ENCODE data around the gene TSPO2.
A peak's percentile ranks its signal among the peaks of the same experiment; 100 is the strongest.

The TSPO2 gene

GRCh38 chr6:41053041-41053440 lies 10.8 kb downstream of the TSPO2 start, which contains the start of gene APOBEC2:
APOBEC2 (plus strand) TSS chr6:41053202; CDS start chr6:41053348, 146 bp downstream.
- no peak for FAIRE-seq

GRCh38 chr6:41054511-41054910 lies 12.2 kb downstream of the TSPO2 start:
- FAIRE-seq: no peak

GRCh38 chr6:41055149-41055548 lies 12.9 kb downstream of the TSPO2 start:
- FAIRE-seq: no peak

- FAIRE-seq: no peak
Measured at GRCh38 chr6:41056768-41057490, 14.7 kb downstream of the TSPO2 start.

GRCh38 chr6:41058783-41059181 lies 16.5 kb downstream of the TSPO2 start:
- FAIRE-seq: no peak

- FAIRE-seq: no peak
Measured at GRCh38 chr6:41059556-41059955, 17.3 kb downstream of the TSPO2 start.

- FAIRE-seq: no peak
Measured at GRCh38 chr6:41061196-41061726, 19.0 kb downstream of the TSPO2 start.

- FAIRE-seq: no peak
Measured at GRCh38 chr6:41062056-41062455, 19.8 kb downstream of the TSPO2 start.

- FAIRE-seq: no peak
Measured at GRCh38 chr6:41063884-41064285, 21.6 kb downstream of the TSPO2 start.

GRCh38 chr6:41064841-41065240 lies 22.6 kb downstream of the TSPO2 start:
- no peak for FAIRE-seq

GRCh38 chr6:41065550-41066026 lies 23.3 kb downstream of the TSPO2 start:
- FAIRE-seq: no peak

GRCh38 chr6:41066867-41067304 lies 24.6 kb downstream of the TSPO2 start:
- FAIRE-seq: peak; percentile 72

GRCh38 chr6:41071501-41071922 lies 29.2 kb downstream of the TSPO2 start:
- FAIRE-seq: peak; percentile 21

- FAIRE-seq: no peak
Measured at GRCh38 chr6:41071923-41072835, 29.9 kb downstream of the TSPO2 start, which contains the start of gene OARD1. OARD1 (minus strand) TSS chr6:41072356; CDS start chr6:41071634, 722 bp downstream.

GRCh38 chr6:41072836-41073202 lies 30.6 kb downstream of the TSPO2 start, which contains the start of gene NFYA:
NFYA (plus strand) TSS chr6:41072974; CDS start chr6:41079090, 6,116 bp downstream.
- FAIRE-seq: peak; percentile 99

GRCh38 chr6:41073203-41073967 lies 31.1 kb downstream of the TSPO2 start:
- peak; percentile 56 for FAIRE-seq

GRCh38 chr6:41073968-41074691 lies 31.9 kb downstream of the TSPO2 start:
- FAIRE-seq: no peak

GRCh38 chr6:41074692-41075436 lies 32.6 kb downstream of the TSPO2 start:
- FAIRE-seq: no peak

GRCh38 chr6:41075651-41076626 lies 33.7 kb downstream of the TSPO2 start:
- no peak for FAIRE-seq

GRCh38 chr6:41077536-41077935 lies 35.3 kb downstream of the TSPO2 start:
- FAIRE-seq: no peak

Measured in G401.6 (cell line).